Measurements from ENCODE around the gene KNOP1.
"Not testable (repeated sequence)": the region's sequence is repeated elsewhere in the genome, so short reads cannot be mapped to it uniquely, and the experiment has no call there.

Gene KNOP1

DNA sequence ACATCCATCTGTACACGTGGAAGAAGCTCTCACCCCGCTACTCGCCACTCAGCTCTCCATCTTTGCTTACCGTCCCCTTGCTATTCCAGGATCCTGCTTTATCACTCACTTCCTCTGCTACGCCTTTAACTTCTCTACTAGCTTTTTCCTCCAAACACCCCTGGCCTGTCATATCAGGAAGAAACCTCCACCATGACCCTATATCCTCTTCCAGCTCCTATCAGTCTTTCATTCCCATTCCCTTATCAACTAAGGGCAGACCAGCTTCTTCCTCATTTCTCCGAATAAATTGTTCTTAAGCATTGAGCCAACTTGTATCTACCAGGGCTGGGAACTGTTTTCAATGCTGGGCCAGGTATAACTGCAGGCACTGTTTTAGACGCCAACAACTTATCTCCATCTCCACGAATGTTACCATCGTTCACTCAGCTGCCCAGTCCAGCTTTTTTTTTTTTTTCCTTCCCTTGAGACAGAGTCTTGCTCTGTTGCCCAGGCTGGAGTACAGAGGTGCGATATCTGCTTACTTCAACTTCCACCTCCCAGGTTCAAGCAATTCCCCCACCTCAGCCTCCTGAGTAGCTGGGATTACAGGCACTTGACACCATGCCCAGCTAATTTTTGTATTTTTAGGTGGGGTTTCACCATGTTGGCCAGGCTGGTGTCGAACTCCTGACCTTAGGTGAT is 4.4 kb upstream of the KNOP1 start:
- H3K4me1 ChIP-seq (ENCODE audit: insufficient read depth, low read length, severe bottlenecking): peaks cover 7% of the 10 kb centered on the region

GRCh38 chr16:19718624-19718965 is 568 bp upstream of the KNOP1 start:
- Histone ChIP-seq H3K4me2 (ENCODE audit: low read length) (peak overlapping the region; percentile 66), H3K36me3 (ENCODE audit: insufficient read depth, low read length) (peaks cover 15% of the 10 kb centered on the region; the same call in 1 of the 2 replicates), H2AFZ (ENCODE audit: low read length) (no peak overlapping the region; the same call in 1 of the 2 replicates), H3K27ac (ENCODE audit: low read depth, low read length, poor library complexity, severe bottlenecking) (no peak overlapping the region), H3K9me3 (ENCODE audit: low read length) (no peaks in the 10 kb centered on the region), H3K4me3 (ENCODE audit: low read depth, low read length, poor library complexity, severe bottlenecking) (peak overlapping the region; percentile 77), H3K4me1 (ENCODE audit: insufficient read depth, low read length, severe bottlenecking) (peaks cover 21% of the 10 kb centered on the region), H3F3A (ENCODE audit: insufficient read depth, low read length) (no peaks in the 10 kb centered on the region), H3K9ac (ENCODE audit: low read length) (peak overlapping the region; percentile 88), H3K27me3 (ENCODE audit: insufficient read depth, low read length) (no peaks in the 10 kb centered on the region), H3K79me2 (ENCODE audit: insufficient read depth, low read length) (peaks cover 17% of the 10 kb centered on the region), H4K20me1 (ENCODE audit: insufficient read depth, low read length) (no peaks in the 10 kb centered on the region), H3K9me2 (ENCODE audit: low read depth, low read length) (no peaks in the 10 kb centered on the region)
- TF ChIP-seq EZH2 (IDR thresholded peaks at IDR 0.05; ENCODE audit: borderline replicate concordance, low read length): no peak
- TF ChIP-seq, protein P1, sequence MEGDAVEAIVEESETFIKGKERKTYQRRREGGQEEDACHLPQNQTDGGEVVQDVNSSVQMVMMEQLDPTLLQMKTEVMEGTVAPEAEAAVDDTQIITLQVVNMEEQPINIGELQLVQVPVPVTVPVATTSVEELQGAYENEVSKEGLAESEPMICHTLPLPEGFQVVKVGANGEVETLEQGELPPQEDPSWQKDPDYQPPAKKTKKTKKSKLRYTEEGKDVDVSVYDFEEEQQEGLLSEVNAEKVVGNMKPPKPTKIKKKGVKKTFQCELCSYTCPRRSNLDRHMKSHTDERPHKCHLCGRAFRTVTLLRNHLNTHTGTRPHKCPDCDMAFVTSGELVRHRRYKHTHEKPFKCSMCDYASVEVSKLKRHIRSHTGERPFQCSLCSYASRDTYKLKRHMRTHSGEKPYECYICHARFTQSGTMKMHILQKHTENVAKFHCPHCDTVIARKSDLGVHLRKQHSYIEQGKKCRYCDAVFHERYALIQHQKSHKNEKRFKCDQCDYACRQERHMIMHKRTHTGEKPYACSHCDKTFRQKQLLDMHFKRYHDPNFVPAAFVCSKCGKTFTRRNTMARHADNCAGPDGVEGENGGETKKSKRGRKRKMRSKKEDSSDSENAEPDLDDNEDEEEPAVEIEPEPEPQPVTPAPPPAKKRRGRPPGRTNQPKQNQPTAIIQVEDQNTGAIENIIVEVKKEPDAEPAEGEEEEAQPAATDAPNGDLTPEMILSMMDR (IDR thresholded peaks at IDR 0.05; ENCODE audit: low read length): no peak

More for the DNA sequence above, 4.4 kb upstream of the KNOP1 start:
- H3K4me2 ChIP-seq (ENCODE audit: low read length): no peak overlapping the region
- no peaks in the 10 kb centered on the region for H3K9me2 ChIP-seq (ENCODE audit: low read depth, low read length)
- no peaks in the 10 kb centered on the region for H4K20me1 ChIP-seq (ENCODE audit: insufficient read depth, low read length)
- H2AFZ ChIP-seq (ENCODE audit: low read length): no peak overlapping the region
- TF ChIP-seq, protein P1 (IDR thresholded peaks at IDR 0.05; ENCODE audit: low read length): no peak
- no peak for TF ChIP-seq EZH2 (IDR thresholded peaks at IDR 0.05; ENCODE audit: borderline replicate concordance, low read length)
- peaks cover 4% of the 10 kb centered on the region for H3K79me2 ChIP-seq (ENCODE audit: insufficient read depth, low read length)
- no peak overlapping the region for H3K27ac ChIP-seq (ENCODE audit: low read depth, low read length, poor library complexity, severe bottlenecking)
- H3K4me3 ChIP-seq (ENCODE audit: low read depth, low read length, poor library complexity, severe bottlenecking): no peak overlapping the region
- no peaks in the 10 kb centered on the region for H3K9me3 ChIP-seq (ENCODE audit: low read length)
- no peak overlapping the region for H3K9ac ChIP-seq (ENCODE audit: low read length)
- no peaks in the 10 kb centered on the region for H3K36me3 ChIP-seq (ENCODE audit: insufficient read depth, low read length)
- no peaks in the 10 kb centered on the region for H3K27me3 ChIP-seq (ENCODE audit: insufficient read depth, low read length)
- H3F3A ChIP-seq (ENCODE audit: insufficient read depth, low read length): no peaks in the 10 kb centered on the region

DNA sequence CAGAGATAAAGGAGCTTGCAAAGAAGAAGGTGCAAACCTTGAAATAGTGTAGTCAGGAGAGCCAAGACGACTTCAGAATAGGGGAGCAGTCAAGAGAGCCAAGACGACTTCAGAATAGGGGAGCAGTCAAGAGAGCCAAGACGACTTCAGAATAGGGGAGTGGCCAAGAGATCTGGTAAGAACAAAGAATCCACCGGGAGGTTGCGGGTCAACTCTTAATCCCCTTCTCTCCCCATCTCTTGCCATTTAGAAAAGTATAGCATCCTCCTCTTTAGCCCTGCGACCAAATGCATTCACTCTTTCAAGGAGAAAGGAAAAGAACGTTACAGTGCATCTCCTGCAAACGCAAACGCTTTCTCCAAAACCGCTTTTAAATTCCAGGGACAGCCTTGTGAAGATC is 713 bp downstream of the KNOP1 start:
- H3F3A ChIP-seq (ENCODE audit: insufficient read depth, low read length): no peaks in the 10 kb centered on the region
- peaks cover 24% of the 10 kb centered on the region; the same call in 1 of the 2 replicates for H3K36me3 ChIP-seq (ENCODE audit: insufficient read depth, low read length)
- no peaks in the 10 kb centered on the region for H3K27me3 ChIP-seq (ENCODE audit: insufficient read depth, low read length)
- no peaks in the 10 kb centered on the region for H3K9me2 ChIP-seq (ENCODE audit: low read depth, low read length)
- H3K4me2 ChIP-seq (ENCODE audit: low read length): peak overlapping the region; percentile 66
- H3K4me1 ChIP-seq (ENCODE audit: insufficient read depth, low read length, severe bottlenecking): peaks cover 21% of the 10 kb centered on the region
- no peak for TF ChIP-seq EZH2 (IDR thresholded peaks at IDR 0.05; ENCODE audit: borderline replicate concordance, low read length)
- TF ChIP-seq, protein P1 (IDR thresholded peaks at IDR 0.05; ENCODE audit: low read length): no peak
- peak overlapping the region; percentile 88 for H3K9ac ChIP-seq (ENCODE audit: low read length)
- no peaks in the 10 kb centered on the region for H3K9me3 ChIP-seq (ENCODE audit: low read length)
- no peak overlapping the region for H3K27ac ChIP-seq (ENCODE audit: low read depth, low read length, poor library complexity, severe bottlenecking)
- no peak overlapping the region for H2AFZ ChIP-seq (ENCODE audit: low read length)
- H3K79me2 ChIP-seq (ENCODE audit: insufficient read depth, low read length): peaks cover 17% of the 10 kb centered on the region
- peak overlapping the region; percentile 77 for H3K4me3 ChIP-seq (ENCODE audit: low read depth, low read length, poor library complexity, severe bottlenecking)
- no peaks in the 10 kb centered on the region for H4K20me1 ChIP-seq (ENCODE audit: insufficient read depth, low read length)

- not testable (repeated sequence) for H2AFZ ChIP-seq (ENCODE audit: low read length); H3K9me3 ChIP-seq (ENCODE audit: low read length); H3K9me2 ChIP-seq (ENCODE audit: low read depth, low read length); H3K27me3 ChIP-seq (ENCODE audit: insufficient read depth, low read length); H3F3A ChIP-seq (ENCODE audit: insufficient read depth, low read length); H4K20me1 ChIP-seq (ENCODE audit: insufficient read depth, low read length); H3K27ac ChIP-seq (ENCODE audit: low read depth, low read length, poor library complexity, severe bottlenecking)
- Histone ChIP-seq H3K9ac (ENCODE audit: low read length) (peak overlapping the region; percentile 88; the same call in 1 of the 2 replicates), H3K4me2 (ENCODE audit: low read length) (peak overlapping the region; percentile 66), H3K4me1 (ENCODE audit: insufficient read depth, low read length, severe bottlenecking) (peaks cover 21% of the 10 kb centered on the region), H3K36me3 (ENCODE audit: insufficient read depth, low read length) (peaks cover 24% of the 10 kb centered on the region; the same call in 1 of the 2 replicates), H3K4me3 (ENCODE audit: low read depth, low read length, poor library complexity, severe bottlenecking) (peak overlapping the region; percentile 77), H3K79me2 (ENCODE audit: insufficient read depth, low read length) (peaks cover 17% of the 10 kb centered on the region)
Observed at GRCh38 chr16:19716728-19717127, 1.3 kb downstream of the KNOP1 start.
